Pons (tissue), 1 donor: ENCODE data around the gene TIPRL.
"Not testable (repeated sequence)": the region's sequence is repeated elsewhere in the genome, so short reads cannot be mapped to it uniquely, and the experiment has no call there.

Experiments
- DNase-seq: peaks from one replicate; pipeline ENCODE4 v3.0.0-alpha.2; 2016; ENCODE audit warnings: low spot score

Gene TIPRL

DNA sequence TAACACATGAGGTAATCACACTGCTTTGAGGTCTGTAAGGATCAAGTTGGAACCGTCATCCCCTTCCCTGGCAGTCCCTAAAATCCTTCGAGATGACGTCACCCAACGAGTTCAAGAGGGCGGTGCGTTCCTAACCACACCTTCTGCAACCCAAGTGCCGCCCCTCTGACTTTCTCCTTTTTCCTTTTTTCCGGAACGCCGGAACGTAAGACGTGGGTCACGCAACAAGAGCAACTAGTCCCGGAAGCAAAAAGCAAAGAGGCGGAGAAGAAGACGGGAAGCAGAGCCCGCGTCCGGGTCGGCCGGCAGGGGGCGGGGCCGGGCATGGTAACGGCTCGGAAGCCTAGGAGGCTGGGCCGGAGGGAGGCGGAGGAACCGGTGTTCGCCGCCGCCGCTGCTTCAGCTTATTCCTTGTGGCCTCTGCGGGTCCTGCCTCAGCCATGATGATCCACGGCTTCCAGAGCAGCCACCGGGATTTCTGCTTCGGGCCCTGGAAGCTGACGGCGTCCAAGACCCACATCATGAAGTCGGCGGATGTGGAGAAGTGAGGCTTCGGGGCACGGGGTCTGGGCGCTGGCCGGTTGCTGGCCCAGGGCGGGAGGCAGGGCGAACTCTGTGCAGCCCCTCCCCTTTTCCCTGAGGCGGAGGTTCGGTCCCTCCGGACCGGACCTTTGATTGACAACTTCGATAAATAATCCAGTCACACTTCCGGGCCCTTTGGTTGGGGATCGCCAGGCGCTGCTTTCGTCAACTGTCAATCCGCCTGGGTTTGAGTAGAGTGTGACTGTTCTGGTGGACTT, at the start of gene TIPRL:
Gene TIPRL, plus strand, starts transcription at position 325 of the 800 bp plus-strand sequence. Its CDS starts 116 bp downstream, at position 441.
- DNase-seq = peak; percentile 97

DNA sequence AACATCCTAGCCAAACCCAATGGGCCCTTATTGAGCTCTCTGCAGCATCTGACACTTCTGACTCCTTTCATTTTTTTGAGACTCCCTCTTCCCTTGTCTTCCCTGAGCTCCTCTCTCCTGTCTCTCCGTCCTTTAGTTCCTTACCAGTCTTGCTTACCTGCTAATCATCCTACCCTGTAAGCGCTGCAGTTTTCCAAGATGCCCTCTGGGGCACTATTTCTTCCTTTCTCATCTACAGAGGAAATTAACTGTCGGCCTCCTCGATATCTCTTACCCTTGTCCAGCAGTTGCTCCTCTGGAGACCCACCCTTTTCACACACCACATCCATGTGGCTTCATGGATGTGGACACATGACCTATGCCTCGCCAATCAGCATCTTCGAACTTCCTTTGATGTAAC, 48.8 kb upstream of the TIPRL start:
- no peak for DNase-seq

DNA sequence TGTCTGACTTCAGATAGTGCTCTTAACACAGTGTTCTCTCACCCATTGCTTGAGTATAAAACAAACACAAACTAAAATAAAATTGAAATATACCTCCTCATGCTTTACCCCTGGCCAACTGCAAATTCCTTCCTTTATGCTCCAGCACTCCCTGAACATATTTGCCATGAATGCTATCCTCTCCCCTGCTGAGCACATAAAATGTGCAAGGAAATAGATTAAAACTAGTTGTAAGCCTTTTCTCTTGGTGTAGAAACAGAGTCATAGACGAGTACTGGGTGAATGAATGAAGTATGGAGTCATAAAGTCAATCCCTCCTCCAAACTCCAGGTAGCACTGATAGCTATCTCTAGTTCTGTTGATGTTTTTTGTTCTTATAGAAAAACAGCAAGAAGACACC, 44.6 kb upstream of the TIPRL start:
- no peak for DNase-seq

GRCh38 chr1:168134642-168135041, 44.1 kb upstream of the TIPRL start:
- DNase-seq = no peak

GRCh38 chr1:168135116-168135920, 43.4 kb upstream of the TIPRL start:
- DNase-seq = no peak

GRCh38 chr1:168135921-168136708, 42.6 kb upstream of the TIPRL start:
- DNase-seq = no peak

DNA sequence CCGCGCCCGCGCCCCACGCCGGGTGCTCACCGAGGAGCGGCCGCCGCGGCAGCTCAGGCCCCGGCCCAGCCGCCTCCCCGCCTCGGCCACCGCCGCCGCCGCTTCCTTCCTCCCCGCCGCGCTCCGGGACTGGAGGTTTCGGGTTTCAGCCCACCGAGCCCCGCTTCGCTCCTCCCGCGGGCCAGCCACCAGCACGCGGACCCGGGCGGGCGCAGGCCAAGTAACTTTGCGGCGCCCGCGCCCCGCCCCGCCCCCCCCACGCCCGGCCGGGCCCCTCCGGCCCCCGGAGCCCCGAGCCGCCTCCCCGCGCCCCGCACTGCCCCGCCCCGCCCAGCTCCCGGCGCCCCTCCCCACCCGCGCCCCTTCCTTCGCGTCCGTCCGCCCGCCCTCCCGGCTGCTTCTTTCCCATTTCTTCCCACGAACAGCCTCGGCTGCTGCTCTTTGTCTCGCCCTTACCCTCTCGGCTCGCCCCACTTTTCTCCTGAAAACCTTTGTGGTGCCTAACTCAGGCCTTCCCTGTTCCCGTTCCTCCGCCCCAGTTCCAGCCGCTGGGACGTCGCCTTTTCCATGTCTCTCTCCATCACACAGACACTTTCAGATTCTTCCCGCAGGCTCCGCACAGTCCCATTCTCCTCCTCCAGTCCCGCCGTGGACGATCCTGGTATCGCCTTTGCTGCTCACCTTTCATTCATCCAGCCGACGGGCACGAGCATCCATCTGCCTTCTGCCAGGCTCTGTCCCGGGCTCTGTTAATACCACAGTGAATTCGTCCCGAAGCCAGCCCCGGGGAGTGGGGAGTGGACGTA, 41.9 kb upstream of the TIPRL start, which contains the start of gene GPR161:
Gene GPR161, minus strand, starts transcription at position 222 of the 806 bp plus-strand sequence. CDS start 32,080 bp downstream, outside the sequence.
- DNase-seq = no peak

DNA sequence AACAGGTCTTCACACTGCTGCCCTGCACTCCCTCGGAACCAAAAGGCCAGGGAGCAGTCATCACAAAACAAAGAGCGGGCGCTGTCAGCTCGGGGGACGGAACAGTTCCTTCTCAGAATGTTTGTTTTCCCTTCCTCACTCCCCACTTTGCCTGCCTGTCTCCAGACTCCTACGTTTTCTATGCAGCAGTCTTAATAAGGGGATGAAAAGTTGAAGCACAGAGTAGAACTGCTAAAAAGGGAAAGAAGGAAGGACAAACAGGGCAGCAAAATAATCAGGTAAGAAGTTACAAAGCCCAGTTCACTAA, 41.3 kb upstream of the TIPRL start:
- no peak for DNase-seq

DNA sequence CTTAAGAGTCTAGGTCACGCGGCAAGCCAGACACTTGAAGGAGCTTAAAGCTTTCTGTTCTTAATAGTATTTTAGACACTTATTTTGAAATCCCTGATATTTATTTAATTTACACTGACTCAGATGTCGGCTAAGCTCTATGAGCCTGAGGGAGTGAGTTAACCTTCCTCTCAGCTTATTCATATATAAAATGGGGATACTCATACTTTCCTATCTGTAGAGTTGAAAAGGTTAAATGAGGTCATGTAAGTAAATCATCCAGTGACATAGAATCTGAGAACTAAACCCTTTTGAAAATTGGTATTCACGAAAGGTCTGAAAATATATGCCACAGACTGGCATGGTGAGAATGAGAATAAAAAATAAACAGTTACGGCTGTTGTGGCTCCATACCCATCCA, 40.6 kb upstream of the TIPRL start:
- no peak for DNase-seq

DNA sequence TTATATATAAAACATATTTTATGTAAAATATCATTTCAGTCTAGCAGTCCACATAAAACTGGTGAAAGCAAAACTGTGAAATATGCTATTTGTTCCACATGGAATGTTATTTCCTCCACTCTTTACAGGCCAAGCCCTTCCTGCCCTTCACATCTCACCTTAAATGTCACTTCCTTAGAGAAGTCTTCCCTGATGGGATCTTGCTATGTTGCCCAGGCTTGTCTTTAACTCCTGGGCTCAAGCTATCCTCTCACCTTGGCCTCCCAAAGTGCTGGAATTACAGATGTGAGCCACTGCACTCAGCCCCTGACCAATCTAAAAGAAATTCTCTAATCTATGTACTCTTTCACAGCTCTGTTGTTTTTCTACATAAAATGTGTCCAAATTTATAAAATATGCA, 39.7 kb upstream of the TIPRL start:
- DNase-seq = no peak

DNA sequence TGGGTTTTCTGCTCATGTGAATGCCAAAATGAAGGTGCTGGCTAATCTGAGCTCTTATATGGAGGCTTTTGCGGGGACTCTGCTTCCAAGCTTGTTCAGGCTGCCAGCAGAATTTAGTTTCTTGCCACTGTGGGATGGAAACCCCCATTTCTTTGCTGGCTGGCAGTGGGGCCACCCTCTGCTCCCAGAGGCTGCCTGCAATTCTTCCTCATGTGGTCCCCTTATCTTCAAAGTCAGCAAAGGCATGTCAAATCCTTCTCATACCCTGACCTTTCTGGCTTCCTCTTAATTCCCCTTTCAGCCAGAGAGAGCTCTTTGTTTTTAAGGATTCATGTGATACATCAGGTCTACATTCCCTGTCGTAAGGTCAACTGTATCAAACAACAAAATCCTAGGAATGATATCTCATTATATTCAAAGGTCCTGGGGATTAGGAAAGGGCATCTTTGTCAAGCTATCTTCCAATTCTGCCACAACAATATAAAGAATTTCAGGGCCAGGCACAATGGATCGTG, 36.8 kb upstream of the TIPRL start:
- DNase-seq = no peak

- DNase-seq = peak; percentile 78
Measured at GRCh38 chr1:168145184-168146159, 33.3 kb upstream of the TIPRL start.

DNA sequence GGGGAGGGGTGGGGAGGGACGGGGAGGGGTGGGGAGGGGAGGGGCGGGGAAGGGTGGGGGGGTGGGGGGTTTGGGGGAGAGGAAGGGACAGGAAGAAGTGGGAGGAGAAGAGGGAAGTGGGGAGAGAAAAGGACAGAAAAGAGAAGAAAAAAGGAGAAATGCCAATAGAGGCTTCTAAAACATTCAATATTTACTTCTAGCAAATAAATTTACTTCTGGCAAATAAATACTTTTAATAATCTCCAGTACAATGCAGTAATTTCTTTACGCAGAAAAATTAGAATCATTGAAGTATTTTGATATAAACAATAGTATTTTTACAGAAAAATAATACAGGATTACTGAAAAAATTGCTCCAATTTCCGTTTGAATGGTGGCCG, 32.6 kb upstream of the TIPRL start:
- no peak for DNase-seq

DNA sequence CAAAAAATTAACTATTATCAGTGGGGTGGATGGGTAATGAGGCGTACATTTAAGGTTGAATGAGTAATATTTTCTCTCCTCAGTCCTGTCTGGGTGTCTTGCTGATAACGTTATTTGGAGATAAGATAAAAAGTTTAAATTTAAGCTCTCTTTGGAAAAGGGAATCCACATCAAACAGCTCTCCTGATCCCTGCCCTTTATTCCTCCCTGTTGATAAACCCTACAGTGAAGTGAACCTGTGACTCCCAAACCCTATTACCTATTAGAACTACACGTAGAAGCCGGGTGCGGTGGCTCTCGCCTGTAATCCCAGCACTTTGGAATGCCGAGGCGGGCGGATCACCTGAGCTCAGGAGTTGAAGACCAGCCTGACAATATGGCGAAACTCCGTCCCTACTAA, 32.1 kb upstream of the TIPRL start:
- DNase-seq = no peak

GRCh38 chr1:168148916-168149315, 29.8 kb upstream of the TIPRL start:
- peak; percentile 20 for DNase-seq

GRCh38 chr1:168150283-168150682, 28.5 kb upstream of the TIPRL start:
- DNase-seq = no peak

GRCh38 chr1:168151935-168152334, 26.8 kb upstream of the TIPRL start:
- DNase-seq = no peak

- not testable (repeated sequence) for DNase-seq
Measured at GRCh38 chr1:168154707-168155106, 24.1 kb upstream of the TIPRL start.

DNA sequence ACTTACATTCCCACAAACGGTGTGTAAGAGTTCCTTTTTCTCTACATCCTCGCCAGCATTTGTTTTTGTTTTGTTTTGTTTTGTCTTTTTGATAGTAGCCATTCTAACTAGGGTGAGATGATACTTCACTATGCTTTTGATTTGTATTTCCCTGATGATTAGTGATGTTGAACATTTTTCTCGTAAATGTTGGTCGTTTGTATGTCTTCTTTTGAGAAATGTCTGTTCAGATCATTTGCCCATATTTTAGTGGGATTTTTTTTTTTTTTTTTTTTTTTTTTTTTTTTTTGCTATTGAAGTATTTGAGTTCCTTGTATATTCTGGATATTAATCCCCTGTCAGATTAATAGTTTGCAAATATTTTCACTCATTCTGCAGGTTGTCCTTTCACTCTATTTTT, 22.9 kb upstream of the TIPRL start:
- no peak for DNase-seq

- DNase-seq = no peak
Measured at GRCh38 chr1:168157638-168158037, 21.1 kb upstream of the TIPRL start.
